MCF 10A (cell line): ENCODE data around the gene PLA2G2C. TPM values are rescaled to one million over a fixed set of nuclear protein-coding genes. Genes with fewer than 3 reads are reported as not detected.
"Not testable (repeated sequence)": the region's sequence is repeated elsewhere in the genome, so short reads cannot be mapped to it uniquely, and the experiment has no call there.

Source experiments
- BruUV-seq: library from RNA; stranded (reverse); fragments of 400-500 nt; replicated peaks from 2 replicates; lab custom pipeline; 2021; lab: Mats Ljungman, UMichigan
- CTCF ChIA-PET: fragments of 300-600 bp; sonication (Branson Sonifier 250); formaldehyde crosslinking; extraction: SDS; loops from one replicate; lab custom pipeline; 2021; ENCODE audit warnings: antibody characterized with exemption, inconsistent platforms; lab: Yijun Ruan, JAX
- POLR2A ChIA-PET: fragments of 300-600, 350-650 bp; sonication (Branson Sonifier 250); formaldehyde crosslinking; extraction: SDS; loops from one replicate; lab custom pipeline; 2020; ENCODE audit warnings: antibody characterized with exemption, inconsistent platforms; lab: Yijun Ruan, JAX
- DNase-seq: peaks from one replicate; pipeline ENCODE4 v3.0.0-alpha.2; 2018; ENCODE audit not compliant: unreplicated experiment
- H3K27ac Mint-ChIP-seq: one replicate; pipeline ENCODE4 v1.8.0; 2022; ENCODE audit warnings: mild to moderate bottlenecking, low read depth, mixed read lengths; ENCODE audit not compliant: unreplicated experiment
- H3K27me3 Mint-ChIP-seq: one replicate; pipeline ENCODE4 v1.8.0; 2022; ENCODE audit warnings: mixed read lengths; ENCODE audit not compliant: insufficient read depth, unreplicated experiment
- H3K36me3 Mint-ChIP-seq: one replicate; pipeline ENCODE4 v1.8.0; 2022; ENCODE audit warnings: mild to moderate bottlenecking, moderate library complexity, mixed read lengths; ENCODE audit not compliant: insufficient read depth, unreplicated experiment
- H3K4me1 Mint-ChIP-seq: one replicate; pipeline ENCODE4 v1.8.0; 2022; ENCODE audit warnings: mixed read lengths; ENCODE audit not compliant: insufficient read depth, unreplicated experiment
- H3K4me3 Mint-ChIP-seq: one replicate; pipeline ENCODE4 v1.8.0; 2022; ENCODE audit warnings: mild to moderate bottlenecking, moderate library complexity, mixed read lengths; ENCODE audit not compliant: unreplicated experiment
- H3K9me3 Mint-ChIP-seq: one replicate; pipeline ENCODE4 v1.8.0; 2022; ENCODE audit warnings: mixed read lengths; ENCODE audit not compliant: unreplicated experiment
- CTCF ChIP-seq: fragments of 200-600 bp; IDR thresholded peaks from one replicate; pipeline ENCODE4 v1.8.0; 2022; ENCODE audit warnings: antibody characterized with exemption, mild to moderate bottlenecking; ENCODE audit not compliant: unreplicated experiment
- intact Hi-C: fragments of 100-400 bp; cut with micrococcal nuclease; formaldehyde crosslinking; loops from 2 replicates; pipeline ENCODE4 v1.14.1; 2022
- total RNA-seq: library from RNA; stranded (reverse); gene quantifications from 2 replicates; pipeline ENCODE4 v1.2.3, GENCODE V29; 2022

The PLA2G2C gene
- total RNA-seq, 1 experiment from 2014 or later = not detected

DNA sequence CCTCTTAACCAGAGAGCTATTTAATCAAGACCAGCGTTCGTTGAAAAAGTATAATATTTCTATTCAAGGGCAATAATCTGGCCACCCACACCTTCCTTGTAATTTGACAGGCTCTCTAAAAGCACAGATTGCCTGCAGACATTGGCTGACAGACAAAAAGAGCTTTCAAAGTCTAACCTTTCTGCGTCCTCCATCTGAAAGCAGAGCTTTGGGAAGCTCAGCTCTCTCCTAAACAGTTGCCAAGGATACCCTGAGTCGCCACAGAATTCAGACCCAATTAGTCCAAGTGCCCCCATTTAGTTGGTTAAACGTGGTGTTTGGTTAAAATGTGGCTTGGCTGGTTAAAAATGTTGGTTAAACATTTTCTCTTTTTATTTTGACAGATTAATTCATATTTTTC, 33.7 kb upstream of the PLA2G2C start:
- H3K27ac Mint-ChIP-seq = no peak overlapping the region
- POLR2A ChIA-PET = no interaction called here

DNA sequence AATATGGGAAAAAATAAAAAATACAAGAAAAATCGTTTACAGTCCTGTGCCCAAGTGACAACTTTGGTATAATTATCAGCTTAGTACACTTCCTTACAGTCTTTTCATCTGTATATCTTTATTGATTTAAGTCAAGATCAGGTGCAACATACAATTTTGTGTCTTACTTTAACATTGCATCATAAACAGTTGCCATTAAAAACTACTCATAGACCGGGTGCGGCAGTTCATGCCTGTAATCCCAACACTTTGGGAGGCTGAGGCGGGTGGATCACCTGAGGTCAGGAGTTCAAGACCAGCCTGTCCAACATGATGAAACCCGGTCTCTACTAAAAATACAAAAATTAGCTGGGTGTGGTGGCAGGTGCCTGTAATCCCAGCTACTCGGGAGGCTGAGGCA, 32.7 kb upstream of the PLA2G2C start:
- H3K27me3 Mint-ChIP-seq, H3K27ac Mint-ChIP-seq, DNase-seq, H3K4me1 Mint-ChIP-seq, H3K4me3 Mint-ChIP-seq, POLR2A ChIA-PET, BruUV-seq, H3K9me3 Mint-ChIP-seq, H3K36me3 Mint-ChIP-seq: not testable (repeated sequence)
- intact Hi-C loops = loop anchor here (10.0 kb wide), 1 partner anchor 416 kb away; the partner anchor contains the start of gene PINK1
- CTCF ChIA-PET = interaction anchor here (0.6 to 2.1 kb wide), 3 partner anchors 153 to 276 kb away, joined by 3 to 7 read pairs (median 4); no protein-coding TSS in a partner anchor

More for the DNA sequence above, 33.7 kb upstream of the PLA2G2C start:
- intact Hi-C loops = no loop called here
- CTCF ChIA-PET = interaction anchor here (1.2 to 2.1 kb wide), 2 partner anchors 209 to 275 kb away, joined by 4 to 7 read pairs; no protein-coding TSS in a partner anchor
- no TSS peak for BruUV-seq
- H3K36me3 Mint-ChIP-seq = no peaks in the 10 kb centered on the region
- no peaks in the 10 kb centered on the region for H3K4me1 Mint-ChIP-seq
- H3K4me3 Mint-ChIP-seq = no peak overlapping the region
- no peaks in the 10 kb centered on the region for H3K9me3 Mint-ChIP-seq
- peaks cover 18% of the 10 kb centered on the region for H3K27me3 Mint-ChIP-seq
- DNase-seq = no peak
- TF ChIP-seq CTCF = no peak

DNA sequence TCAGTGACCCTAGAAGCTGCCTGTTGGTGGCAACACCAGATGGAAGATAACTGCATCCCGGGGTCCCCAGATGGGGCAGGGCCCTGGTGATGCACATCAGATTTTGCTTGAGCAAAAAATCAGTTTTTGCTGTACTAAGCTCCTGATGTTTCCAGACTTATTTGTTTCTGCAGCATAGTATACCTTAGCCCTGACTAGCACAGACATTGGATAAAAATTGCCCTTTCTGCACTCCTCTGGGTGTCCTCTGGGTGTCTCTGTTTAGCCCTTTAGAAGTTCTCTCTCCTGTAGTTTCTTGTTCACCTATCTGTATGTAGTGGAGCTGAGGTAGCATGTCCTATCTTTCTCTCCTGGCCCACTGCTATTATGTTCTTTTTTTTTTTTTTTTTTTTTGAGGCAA, 30.3 kb upstream of the PLA2G2C start:
- H3K4me3 Mint-ChIP-seq = no peak overlapping the region
- no TSS peak for BruUV-seq
- CTCF ChIA-PET = interaction anchor here (0.6 to 1.4 kb wide), 8 partner anchors 9 to 419 kb away, joined by 3 to 4 read pairs (median 3); no protein-coding TSS in a partner anchor
- H3K4me1 Mint-ChIP-seq = peaks cover 16% of the 10 kb centered on the region
- intact Hi-C loops = loop anchor here (1.0 to 10.0 kb wide), 3 partner anchors 214 to 418 kb away; partner anchors contain the start of gene PINK1
- TF ChIP-seq CTCF = peak; percentile 26
- H3K36me3 Mint-ChIP-seq = no peaks in the 10 kb centered on the region
- POLR2A ChIA-PET = no interaction called here
- peak; percentile 43 for DNase-seq
- no peak overlapping the region for H3K27ac Mint-ChIP-seq
- H3K9me3 Mint-ChIP-seq = no peaks in the 10 kb centered on the region
- H3K27me3 Mint-ChIP-seq = no peaks in the 10 kb centered on the region

DNA sequence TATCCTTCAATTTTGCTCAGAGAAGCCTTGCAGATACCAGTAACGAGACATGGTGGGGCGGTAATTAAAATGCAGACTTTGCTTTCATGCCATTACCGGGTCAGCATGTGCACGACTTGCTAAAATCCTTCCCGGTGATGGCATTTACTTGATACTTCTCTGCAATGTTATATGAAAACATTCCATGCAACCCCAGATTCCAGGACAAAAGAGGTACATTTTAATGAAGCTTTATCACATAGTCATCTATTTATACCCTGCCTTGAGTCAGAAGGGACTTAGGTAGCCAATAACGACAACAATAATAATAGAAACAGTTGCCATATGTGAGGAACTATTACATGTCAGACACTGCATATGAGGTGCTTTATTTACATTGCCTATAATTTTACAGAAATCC, 29.4 kb upstream of the PLA2G2C start:
- Mint-ChIP-seq H3K27ac (no peak overlapping the region), H3K36me3 (no peaks in the 10 kb centered on the region), H3K27me3 (no peaks in the 10 kb centered on the region), H3K4me3 (no peak overlapping the region), H3K4me1 (peaks cover 24% of the 10 kb centered on the region), H3K9me3 (no peaks in the 10 kb centered on the region)
- DNase-seq = no peak
- no TSS peak for BruUV-seq
- POLR2A ChIA-PET = no interaction called here
- intact Hi-C loops = loop anchor here (1.0 to 10.0 kb wide), 3 partner anchors 215 to 419 kb away; partner anchors contain the start of gene PINK1
- TF ChIP-seq CTCF = no peak
- CTCF ChIA-PET = interaction anchor here (0.6 to 1.3 kb wide), 3 partner anchors 84 to 280 kb away, joined by 3 to 6 read pairs (median 4); no protein-coding TSS in a partner anchor
